ENCODE results near the gene BZW2. TPM values are rescaled to one million over a fixed set of nuclear protein-coding genes. Genes with fewer than 3 reads are reported as not detected.
"Not testable (repeated sequence)": the region's sequence is repeated elsewhere in the genome, so short reads cannot be mapped to it uniquely, and the experiment has no call there.

The BZW2 gene
- polyA plus RNA-seq, 2 donors = 32.9 to 47.9 TPM

DNA sequence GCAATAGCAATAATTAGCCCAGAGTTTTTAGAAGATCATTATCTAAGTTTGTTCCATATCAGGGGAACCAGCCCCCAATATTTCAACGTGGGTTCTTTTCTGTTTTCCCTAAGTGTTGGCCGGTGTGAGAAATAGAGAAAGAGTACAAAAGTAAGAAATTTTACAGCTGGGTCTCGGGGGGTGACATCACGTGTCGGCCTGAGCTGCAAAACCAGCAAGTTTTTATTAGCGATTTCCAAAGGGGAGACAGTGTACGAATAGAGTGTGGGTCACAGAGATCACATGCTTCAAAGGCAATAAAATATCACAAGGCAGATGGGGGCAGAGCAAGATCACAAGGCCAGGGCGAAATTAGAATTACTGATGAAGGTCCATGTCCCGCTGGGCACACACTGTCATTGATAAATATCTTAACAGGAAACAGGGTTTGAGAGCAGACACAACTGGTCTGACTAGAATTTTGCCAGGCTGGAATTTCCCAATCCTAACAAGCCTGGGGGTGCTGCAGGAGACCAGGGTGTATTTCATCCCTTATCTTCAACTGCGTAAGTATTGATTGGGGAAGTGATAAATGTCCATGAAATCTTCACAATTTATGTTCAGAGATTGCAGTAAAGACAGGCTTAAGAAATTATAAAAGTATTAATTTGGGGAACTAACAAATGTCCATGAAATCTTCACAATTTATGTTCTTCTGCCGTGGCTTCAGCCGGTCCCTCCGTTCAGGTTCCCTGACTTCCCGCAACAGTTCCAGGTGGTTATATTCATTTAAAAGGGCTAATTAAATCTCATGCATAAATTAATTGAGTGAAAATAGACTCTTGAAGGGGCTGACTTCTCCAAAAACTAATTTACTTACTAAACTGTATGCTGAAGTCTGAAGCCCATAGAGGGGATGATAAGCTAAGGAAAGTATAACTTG lies 32.9 kb downstream of the BZW2 start:
- not testable (repeated sequence) for H3K36me3 ChIP-seq (ENCODE audit: control insufficient read depth in 2 of 2, insufficient read depth in 2 of 2, low read length in 1 of 2)

GRCh38 chr7:16684935-16685334 lies 39.0 kb downstream of the BZW2 start:
- no peaks in the 10 kb centered on the region for H3K9me3 ChIP-seq (ENCODE audit: control insufficient read depth in 2 of 2, insufficient read depth in 1 of 2, low read depth in 1 of 2, low read length in 1 of 2)
- WGBS, 2 donors = 71% methylated on average over 2 of the region's 2 CpGs
- no peak overlapping the region for H3K27ac ChIP-seq (ENCODE audit: low read depth in 2 of 2, low read length in 1 of 2)
- H3K27me3 ChIP-seq (ENCODE audit: control insufficient read depth in 1 of 2, insufficient read depth in 2 of 2, low read length in 2 of 2) = no peaks in the 10 kb centered on the region
- no peaks in the 10 kb centered on the region for H3K4me1 ChIP-seq (ENCODE audit: control insufficient read depth in 2 of 2, insufficient read depth in 2 of 2, low read length in 1 of 2)
- H3K4me3 ChIP-seq (ENCODE audit: low read depth in 1 of 2, low read length in 2 of 2) = no peak overlapping the region
- no peaks in the 10 kb centered on the region for H3K36me3 ChIP-seq (ENCODE audit: control insufficient read depth in 2 of 2, insufficient read depth in 2 of 2, low read length in 1 of 2)

More for the DNA sequence above, 32.9 kb downstream of the BZW2 start:
- 88 to 90% methylated on average over 14 of the region's 14 CpGs for WGBS, 2 donors
- H3K27me3 ChIP-seq (ENCODE audit: control insufficient read depth in 1 of 2, insufficient read depth in 2 of 2, low read length in 2 of 2); H3K27ac ChIP-seq (ENCODE audit: low read depth in 2 of 2, low read length in 1 of 2); H3K9me3 ChIP-seq (ENCODE audit: control insufficient read depth in 2 of 2, insufficient read depth in 1 of 2, low read depth in 1 of 2, low read length in 1 of 2); H3K4me1 ChIP-seq (ENCODE audit: control insufficient read depth in 2 of 2, insufficient read depth in 2 of 2, low read length in 1 of 2); H3K4me3 ChIP-seq (ENCODE audit: low read depth in 1 of 2, low read length in 2 of 2): not testable (repeated sequence)

DNA sequence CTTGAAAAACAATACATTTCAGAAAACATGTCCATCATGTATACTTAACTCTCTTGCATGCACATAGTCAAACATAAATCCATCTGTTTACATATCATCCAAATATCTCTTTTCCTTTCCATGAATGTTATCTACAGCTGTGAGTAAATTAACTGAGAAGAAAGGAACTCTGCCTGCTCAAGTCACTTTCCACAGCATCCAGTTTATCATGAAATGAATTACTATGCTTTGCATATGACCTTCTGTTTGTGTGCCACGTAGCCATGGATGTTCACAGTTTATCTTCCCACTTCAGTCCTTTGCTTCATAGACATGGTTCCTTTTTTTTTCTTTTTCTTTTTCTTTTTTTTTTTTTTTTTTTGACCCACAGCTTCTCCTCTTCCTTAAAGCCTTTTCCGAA lies 39.6 kb downstream of the BZW2 start:
- H3K9me3 ChIP-seq (ENCODE audit: control insufficient read depth in 2 of 2, insufficient read depth in 1 of 2, low read depth in 1 of 2, low read length in 1 of 2) = no peaks in the 10 kb centered on the region
- WGBS, 2 donors = 96% methylated on average over 2 of the region's 2 CpGs
- H3K27me3 ChIP-seq (ENCODE audit: control insufficient read depth in 1 of 2, insufficient read depth in 2 of 2, low read length in 2 of 2) = no peaks in the 10 kb centered on the region
- no peaks in the 10 kb centered on the region for H3K4me1 ChIP-seq (ENCODE audit: control insufficient read depth in 2 of 2, insufficient read depth in 2 of 2, low read length in 1 of 2)
- H3K4me3 ChIP-seq (ENCODE audit: low read depth in 1 of 2, low read length in 2 of 2) = no peak overlapping the region
- H3K27ac ChIP-seq (ENCODE audit: low read depth in 2 of 2, low read length in 1 of 2) = no peak overlapping the region
- H3K36me3 ChIP-seq (ENCODE audit: control insufficient read depth in 2 of 2, insufficient read depth in 2 of 2, low read length in 1 of 2) = no peaks in the 10 kb centered on the region

DNA sequence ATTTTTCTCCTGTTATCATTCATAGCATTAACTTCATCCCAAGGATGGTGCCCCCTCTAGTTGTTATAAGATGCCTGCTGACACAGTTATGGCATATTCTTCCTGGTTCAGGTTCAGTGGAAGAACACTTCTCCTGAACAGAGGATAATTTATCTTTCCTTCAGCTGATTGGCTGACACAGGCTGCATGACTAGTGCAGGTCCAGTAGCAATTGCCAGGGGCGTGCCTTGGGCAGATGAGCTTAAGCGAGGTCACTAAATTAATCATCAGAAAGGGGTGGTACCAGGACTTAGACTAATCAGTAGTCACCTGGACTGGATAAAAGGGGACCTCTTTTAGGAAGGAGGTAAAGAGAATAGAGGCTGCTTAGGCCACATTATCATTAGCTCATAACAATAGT lies 42.3 kb downstream of the BZW2 start:
- no peaks in the 10 kb centered on the region for H3K36me3 ChIP-seq (ENCODE audit: control insufficient read depth in 2 of 2, insufficient read depth in 2 of 2, low read length in 1 of 2)
- H3K4me1 ChIP-seq (ENCODE audit: control insufficient read depth in 2 of 2, insufficient read depth in 2 of 2, low read length in 1 of 2) = no peaks in the 10 kb centered on the region
- no peaks in the 10 kb centered on the region for H3K9me3 ChIP-seq (ENCODE audit: control insufficient read depth in 2 of 2, insufficient read depth in 1 of 2, low read depth in 1 of 2, low read length in 1 of 2)
- H3K27me3 ChIP-seq (ENCODE audit: control insufficient read depth in 1 of 2, insufficient read depth in 2 of 2, low read length in 2 of 2) = no peaks in the 10 kb centered on the region
- no peak overlapping the region for H3K4me3 ChIP-seq (ENCODE audit: low read depth in 1 of 2, low read length in 2 of 2)
- no peak overlapping the region for H3K27ac ChIP-seq (ENCODE audit: low read depth in 2 of 2, low read length in 1 of 2)
- 78 to 81% methylated on average over 2 of the region's 2 CpGs for WGBS, 2 donors

GRCh38 chr7:16691241-16691640 lies 45.3 kb downstream of the BZW2 start:
- Histone ChIP-seq H3K36me3 (ENCODE audit: control insufficient read depth in 2 of 2, insufficient read depth in 2 of 2, low read length in 1 of 2) (peaks cover 0 to 5% of the 10 kb centered on the region in 2 donors), H3K4me1 (ENCODE audit: control insufficient read depth in 2 of 2, insufficient read depth in 2 of 2, low read length in 1 of 2) (no peaks in the 10 kb centered on the region), H3K27ac (ENCODE audit: low read depth in 2 of 2, low read length in 1 of 2) (no peak overlapping the region), H3K4me3 (ENCODE audit: low read depth in 1 of 2, low read length in 2 of 2) (no peak overlapping the region), H3K9me3 (ENCODE audit: control insufficient read depth in 2 of 2, insufficient read depth in 1 of 2, low read depth in 1 of 2, low read length in 1 of 2) (no peaks in the 10 kb centered on the region), H3K27me3 (ENCODE audit: control insufficient read depth in 1 of 2, insufficient read depth in 2 of 2, low read length in 2 of 2) (no peaks in the 10 kb centered on the region)
- WGBS, 2 donors = 82 to 85% methylated on average over 4 of the region's 4 CpGs

DNA sequence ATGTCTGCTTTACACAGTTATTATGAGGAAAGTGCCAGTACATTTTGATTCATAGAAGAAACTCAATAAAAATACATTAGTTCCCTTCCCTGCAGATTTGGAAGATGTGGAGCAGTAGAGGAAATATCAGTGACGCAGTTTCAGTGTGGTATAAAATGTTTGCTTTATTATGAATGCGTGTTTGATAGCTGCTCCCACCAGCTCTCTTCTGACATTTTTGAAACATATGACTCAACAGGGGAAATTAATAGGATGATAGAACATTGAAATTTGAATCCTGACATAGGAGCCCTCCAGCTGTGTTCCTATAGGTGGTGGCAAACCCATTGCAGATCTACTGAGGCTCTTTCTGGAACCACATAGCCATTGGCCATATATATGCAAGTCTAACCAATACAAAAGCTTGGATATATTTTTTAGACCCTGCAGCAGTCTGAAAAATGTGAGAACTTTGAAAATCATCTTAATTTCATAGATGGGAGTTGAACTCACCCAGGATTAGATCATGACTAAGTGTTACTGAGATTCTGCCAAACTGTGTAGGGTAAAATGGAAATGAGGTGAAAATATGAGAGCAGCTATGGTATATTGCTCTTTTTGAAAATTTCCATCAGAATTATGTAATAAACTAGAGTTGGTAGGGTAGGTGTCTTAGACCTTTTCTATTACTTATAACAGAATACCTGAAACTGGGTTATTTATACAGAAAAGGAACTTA lies 47.8 kb downstream of the BZW2 start:
- no peaks in the 10 kb centered on the region for H3K4me1 ChIP-seq (ENCODE audit: control insufficient read depth in 2 of 2, insufficient read depth in 2 of 2, low read length in 1 of 2)
- peaks cover 0 to 17% of the 10 kb centered on the region in 2 donors for H3K36me3 ChIP-seq (ENCODE audit: control insufficient read depth in 2 of 2, insufficient read depth in 2 of 2, low read length in 1 of 2)
- no peaks in the 10 kb centered on the region for H3K9me3 ChIP-seq (ENCODE audit: control insufficient read depth in 2 of 2, insufficient read depth in 1 of 2, low read depth in 1 of 2, low read length in 1 of 2)
- 93 to 99% methylated on average over 2 of the region's 2 CpGs for WGBS, 2 donors
- no peaks in the 10 kb centered on the region for H3K27me3 ChIP-seq (ENCODE audit: control insufficient read depth in 1 of 2, insufficient read depth in 2 of 2, low read length in 2 of 2)
- no peak overlapping the region for H3K4me3 ChIP-seq (ENCODE audit: low read depth in 1 of 2, low read length in 2 of 2)
- H3K27ac ChIP-seq (ENCODE audit: low read depth in 2 of 2, low read length in 1 of 2) = no peak overlapping the region

- H3K4me3 ChIP-seq (ENCODE audit: low read depth in 1 of 2, low read length in 2 of 2) = no peak overlapping the region
- H3K27ac ChIP-seq (ENCODE audit: low read depth in 2 of 2, low read length in 1 of 2) = no peak overlapping the region
- H3K9me3 ChIP-seq (ENCODE audit: control insufficient read depth in 2 of 2, insufficient read depth in 1 of 2, low read depth in 1 of 2, low read length in 1 of 2) = no peaks in the 10 kb centered on the region
- no peaks in the 10 kb centered on the region for H3K27me3 ChIP-seq (ENCODE audit: control insufficient read depth in 1 of 2, insufficient read depth in 2 of 2, low read length in 2 of 2)
- H3K36me3 ChIP-seq (ENCODE audit: control insufficient read depth in 2 of 2, insufficient read depth in 2 of 2, low read length in 1 of 2) = peaks cover 0 to 17% of the 10 kb centered on the region in 2 donors
- no peaks in the 10 kb centered on the region for H3K4me1 ChIP-seq (ENCODE audit: control insufficient read depth in 2 of 2, insufficient read depth in 2 of 2, low read length in 1 of 2)
- WGBS, 2 donors = 87 to 88% methylated on average over 6 of the region's 6 CpGs
These were observed 48.8 kb downstream of the BZW2 start for GRCh38 chr7:16694806-16695205.

GRCh38 chr7:16695621-16696237 lies 49.7 kb downstream of the BZW2 start:
- 71 to 79% methylated on average over 4 of the region's 4 CpGs for WGBS, 2 donors
- Histone ChIP-seq H3K36me3 (ENCODE audit: control insufficient read depth in 2 of 2, insufficient read depth in 2 of 2, low read length in 1 of 2) (peaks cover 0 to 17% of the 10 kb centered on the region in 2 donors), H3K4me1 (ENCODE audit: control insufficient read depth in 2 of 2, insufficient read depth in 2 of 2, low read length in 1 of 2) (no peaks in the 10 kb centered on the region), H3K9me3 (ENCODE audit: control insufficient read depth in 2 of 2, insufficient read depth in 1 of 2, low read depth in 1 of 2, low read length in 1 of 2) (no peaks in the 10 kb centered on the region), H3K4me3 (ENCODE audit: low read depth in 1 of 2, low read length in 2 of 2) (no peak overlapping the region), H3K27ac (ENCODE audit: low read depth in 2 of 2, low read length in 1 of 2) (no peak overlapping the region), H3K27me3 (ENCODE audit: control insufficient read depth in 1 of 2, insufficient read depth in 2 of 2, low read length in 2 of 2) (no peaks in the 10 kb centered on the region)

- Histone ChIP-seq H3K4me1 (ENCODE audit: control insufficient read depth in 2 of 2, insufficient read depth in 2 of 2, low read length in 1 of 2) (no peaks in the 10 kb centered on the region), H3K27me3 (ENCODE audit: control insufficient read depth in 1 of 2, insufficient read depth in 2 of 2, low read length in 2 of 2) (no peaks in the 10 kb centered on the region), H3K27ac (ENCODE audit: low read depth in 2 of 2, low read length in 1 of 2) (no peak overlapping the region), H3K9me3 (ENCODE audit: control insufficient read depth in 2 of 2, insufficient read depth in 1 of 2, low read depth in 1 of 2, low read length in 1 of 2) (no peaks in the 10 kb centered on the region), H3K4me3 (ENCODE audit: low read depth in 1 of 2, low read length in 2 of 2) (no peak overlapping the region), H3K36me3 (ENCODE audit: control insufficient read depth in 2 of 2, insufficient read depth in 2 of 2, low read length in 1 of 2) (peaks cover 0 to 17% of the 10 kb centered on the region in 2 donors)
- WGBS, 2 donors = 92 to 94% methylated on average over 8 of the region's 8 CpGs
These were observed 51.7 kb downstream of the BZW2 start for GRCh38 chr7:16697507-16698199.

Measured in esophagus (tissue), 2 donors.